Measurements from ENCODE around the gene LIPM.

LIPM gene

GRCh38 chr10:88802523-88803285, at the start of gene LIPM:
Gene LIPM (plus strand): TSS chr10:88802730. CDS start chr10:88802897, 167 bp downstream.
- H3K36me3 Mint-ChIP-seq: no peaks in the 10 kb centered on the region
- H3K4me1 Mint-ChIP-seq: peaks cover 3% of the 10 kb centered on the region
- H3K4me3 Mint-ChIP-seq: no peak within 1 kb of the TSS
- H3K27ac Mint-ChIP-seq: no peak within 1 kb of the TSS
- no peaks in the 10 kb centered on the region for H3K27me3 Mint-ChIP-seq
- H3K9me3 Mint-ChIP-seq: no peaks in the 10 kb centered on the region

GRCh38 chr10:88754287-88754686, 48.2 kb upstream of the LIPM start:
- Mint-ChIP-seq H3K27me3 (no peaks in the 10 kb centered on the region), H3K9me3 (peaks cover 4% of the 10 kb centered on the region), H3K36me3 (no peaks in the 10 kb centered on the region)

GRCh38 chr10:88755753-88756152, 46.8 kb upstream of the LIPM start:
- Mint-ChIP-seq H3K36me3 (no peaks in the 10 kb centered on the region), H3K4me1 (peaks cover 14% of the 10 kb centered on the region), H3K9me3 (peaks cover 4% of the 10 kb centered on the region), H3K27ac (no peak overlapping the region), H3K4me3 (no peak overlapping the region), H3K27me3 (no peaks in the 10 kb centered on the region)

More at GRCh38 chr10:88754287-88754686, 48.2 kb upstream of the LIPM start:
- Mint-ChIP-seq H3K4me3 (no peak overlapping the region), H3K27ac (no peak overlapping the region), H3K4me1 (peaks cover 8% of the 10 kb centered on the region)

- Mint-ChIP-seq H3K27me3 (no peaks in the 10 kb centered on the region), H3K4me1 (peaks cover 14% of the 10 kb centered on the region), H3K27ac (no peak overlapping the region), H3K36me3 (no peaks in the 10 kb centered on the region), H3K4me3 (no peak overlapping the region), H3K9me3 (peaks cover 4% of the 10 kb centered on the region)
These were observed 45.9 kb upstream of the LIPM start for GRCh38 chr10:88756660-88757059.

- H3K27ac Mint-ChIP-seq: no peak within 1 kb of the TSS
- H3K9me3 Mint-ChIP-seq: peaks cover 4% of the 10 kb centered on the region
- no peak within 1 kb of the TSS for H3K4me3 Mint-ChIP-seq
- no peaks in the 10 kb centered on the region for H3K27me3 Mint-ChIP-seq
- H3K4me1 Mint-ChIP-seq: peaks cover 14% of the 10 kb centered on the region
- no peaks in the 10 kb centered on the region for H3K36me3 Mint-ChIP-seq
These were observed 43.0 kb upstream of the LIPM start, which contains the start of gene LIPN for GRCh38 chr10:88759366-88760101. Gene LIPN (plus strand): TSS chr10:88760020. CDS start chr10:88761406, 1,386 bp downstream.

- Mint-ChIP-seq H3K27ac (no peak overlapping the region), H3K4me1 (peaks cover 9% of the 10 kb centered on the region), H3K36me3 (no peaks in the 10 kb centered on the region), H3K9me3 (peaks cover 4% of the 10 kb centered on the region), H3K4me3 (no peak overlapping the region), H3K27me3 (no peaks in the 10 kb centered on the region)
These were observed 39.6 kb upstream of the LIPM start for GRCh38 chr10:88762906-88763305.

- peaks cover 4% of the 10 kb centered on the region for H3K9me3 Mint-ChIP-seq
- H3K4me3 Mint-ChIP-seq: no peak overlapping the region
- no peak overlapping the region for H3K27ac Mint-ChIP-seq
- peaks cover 9% of the 10 kb centered on the region for H3K4me1 Mint-ChIP-seq
- no peaks in the 10 kb centered on the region for H3K36me3 Mint-ChIP-seq
- H3K27me3 Mint-ChIP-seq: no peaks in the 10 kb centered on the region
These were observed 39.1 kb upstream of the LIPM start for GRCh38 chr10:88763441-88763840.

- Mint-ChIP-seq H3K4me3 (no peak overlapping the region), H3K9me3 (peaks cover under 1% of the 10 kb centered on the region), H3K36me3 (no peaks in the 10 kb centered on the region), H3K4me1 (peaks cover 7% of the 10 kb centered on the region), H3K27ac (no peak overlapping the region), H3K27me3 (no peaks in the 10 kb centered on the region)
These were observed 38.4 kb upstream of the LIPM start for GRCh38 chr10:88764110-88764509.

- no peak overlapping the region for H3K27ac Mint-ChIP-seq
- no peaks in the 10 kb centered on the region for H3K27me3 Mint-ChIP-seq
- no peaks in the 10 kb centered on the region for H3K4me1 Mint-ChIP-seq
- H3K36me3 Mint-ChIP-seq: no peaks in the 10 kb centered on the region
- no peak overlapping the region for H3K4me3 Mint-ChIP-seq
- no peaks in the 10 kb centered on the region for H3K9me3 Mint-ChIP-seq
These were observed 36.7 kb upstream of the LIPM start for GRCh38 chr10:88765816-88766215.

- Mint-ChIP-seq H3K4me1 (no peaks in the 10 kb centered on the region), H3K4me3 (no peak overlapping the region), H3K9me3 (peaks cover 8% of the 10 kb centered on the region), H3K27ac (no peak overlapping the region), H3K27me3 (peaks cover 2% of the 10 kb centered on the region), H3K36me3 (no peaks in the 10 kb centered on the region)
These were observed 33.1 kb upstream of the LIPM start for GRCh38 chr10:88769384-88769783.

- H3K27me3 Mint-ChIP-seq: no peaks in the 10 kb centered on the region
- no peak overlapping the region for H3K27ac Mint-ChIP-seq
- no peak overlapping the region for H3K4me3 Mint-ChIP-seq
- peaks cover 2% of the 10 kb centered on the region for H3K36me3 Mint-ChIP-seq
- H3K4me1 Mint-ChIP-seq: no peaks in the 10 kb centered on the region
- no peaks in the 10 kb centered on the region for H3K9me3 Mint-ChIP-seq
These were observed 21.3 kb upstream of the LIPM start for GRCh38 chr10:88781206-88781605.

GRCh38 chr10:88782222-88782621, 20.3 kb upstream of the LIPM start:
- Mint-ChIP-seq H3K4me1 (no peaks in the 10 kb centered on the region), H3K4me3 (no peak overlapping the region), H3K27ac (no peak overlapping the region), H3K36me3 (peaks cover 2% of the 10 kb centered on the region), H3K27me3 (no peaks in the 10 kb centered on the region), H3K9me3 (no peaks in the 10 kb centered on the region)

GRCh38 chr10:88783724-88784123, 18.8 kb upstream of the LIPM start:
- Mint-ChIP-seq H3K27ac (no peak overlapping the region), H3K36me3 (no peaks in the 10 kb centered on the region), H3K27me3 (no peaks in the 10 kb centered on the region), H3K4me1 (no peaks in the 10 kb centered on the region), H3K4me3 (no peak overlapping the region), H3K9me3 (no peaks in the 10 kb centered on the region)

GRCh38 chr10:88786032-88786770, 16.3 kb upstream of the LIPM start:
- H3K27ac Mint-ChIP-seq: no peak overlapping the region
- no peaks in the 10 kb centered on the region for H3K27me3 Mint-ChIP-seq
- H3K4me3 Mint-ChIP-seq: no peak overlapping the region
- no peaks in the 10 kb centered on the region for H3K36me3 Mint-ChIP-seq
- no peaks in the 10 kb centered on the region for H3K4me1 Mint-ChIP-seq
- no peaks in the 10 kb centered on the region for H3K9me3 Mint-ChIP-seq

GRCh38 chr10:88787463-88787862, 15.1 kb upstream of the LIPM start:
- Mint-ChIP-seq H3K36me3 (no peaks in the 10 kb centered on the region), H3K27me3 (no peaks in the 10 kb centered on the region), H3K4me3 (no peak overlapping the region), H3K4me1 (no peaks in the 10 kb centered on the region), H3K9me3 (no peaks in the 10 kb centered on the region), H3K27ac (no peak overlapping the region)

GRCh38 chr10:88788924-88789323, 13.6 kb upstream of the LIPM start:
- Mint-ChIP-seq H3K27me3 (no peaks in the 10 kb centered on the region), H3K4me1 (peaks cover 13% of the 10 kb centered on the region), H3K27ac (no peak overlapping the region), H3K4me3 (no peak overlapping the region), H3K9me3 (no peaks in the 10 kb centered on the region), H3K36me3 (no peaks in the 10 kb centered on the region)

Measured in activated naive CD4-positive, alpha-beta T cell treated with anti-CD3 and anti-CD28 coated beads, Interleukin-2, amount 50 U/mL, for 24 hours (primary cell).